Measurements from ENCODE around the gene FRRS1.

Gene FRRS1

DNA sequence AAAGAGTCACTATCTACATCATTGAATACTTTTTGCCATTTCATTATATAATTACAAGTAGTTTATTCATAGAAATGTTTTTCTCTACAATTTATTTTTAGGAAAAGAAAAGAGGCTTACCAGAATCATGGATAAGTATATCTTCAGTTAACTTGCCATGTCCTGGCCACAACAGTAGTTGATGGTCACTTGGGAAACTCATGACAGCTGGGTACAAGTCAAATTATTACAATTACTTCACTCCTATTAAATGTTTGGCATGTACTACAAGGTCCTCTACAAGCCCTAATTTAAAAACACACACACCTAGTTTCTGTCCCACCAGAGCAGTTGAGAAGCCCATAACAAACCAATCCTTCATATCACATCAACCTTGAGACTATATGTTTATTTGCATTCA is 91.1 kb downstream of the FRRS1 start:
- TF ChIP-seq, protein P1, sequence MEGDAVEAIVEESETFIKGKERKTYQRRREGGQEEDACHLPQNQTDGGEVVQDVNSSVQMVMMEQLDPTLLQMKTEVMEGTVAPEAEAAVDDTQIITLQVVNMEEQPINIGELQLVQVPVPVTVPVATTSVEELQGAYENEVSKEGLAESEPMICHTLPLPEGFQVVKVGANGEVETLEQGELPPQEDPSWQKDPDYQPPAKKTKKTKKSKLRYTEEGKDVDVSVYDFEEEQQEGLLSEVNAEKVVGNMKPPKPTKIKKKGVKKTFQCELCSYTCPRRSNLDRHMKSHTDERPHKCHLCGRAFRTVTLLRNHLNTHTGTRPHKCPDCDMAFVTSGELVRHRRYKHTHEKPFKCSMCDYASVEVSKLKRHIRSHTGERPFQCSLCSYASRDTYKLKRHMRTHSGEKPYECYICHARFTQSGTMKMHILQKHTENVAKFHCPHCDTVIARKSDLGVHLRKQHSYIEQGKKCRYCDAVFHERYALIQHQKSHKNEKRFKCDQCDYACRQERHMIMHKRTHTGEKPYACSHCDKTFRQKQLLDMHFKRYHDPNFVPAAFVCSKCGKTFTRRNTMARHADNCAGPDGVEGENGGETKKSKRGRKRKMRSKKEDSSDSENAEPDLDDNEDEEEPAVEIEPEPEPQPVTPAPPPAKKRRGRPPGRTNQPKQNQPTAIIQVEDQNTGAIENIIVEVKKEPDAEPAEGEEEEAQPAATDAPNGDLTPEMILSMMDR (IDR thresholded peaks at IDR 0.05; ENCODE audit: low read depth, low read length, missing control alignments): no peak
- Histone ChIP-seq H3K36me3 (replicated peaks) (no peaks in the 10 kb centered on the region), H3K4me3 (ENCODE audit: low read depth, low read length) (no peak overlapping the region), H3K27ac (no peak overlapping the region), H3K27me3 (replicated peaks) (no peaks in the 10 kb centered on the region)
- in situ Hi-C loops (cut with HindIII; ENCODE audit: low pct_ligation_motif_present, low sequenced_read_pairs): no loop called here
- no peak for DNase-seq

- DNase-seq: no peak
- no peak overlapping the region for H3K27ac ChIP-seq
- in situ Hi-C loops (cut with HindIII; ENCODE audit: low pct_ligation_motif_present, low sequenced_read_pairs): no loop called here
These were observed 92.0 kb downstream of the FRRS1 start for GRCh38 chr1:99674115-99675064.

DNA sequence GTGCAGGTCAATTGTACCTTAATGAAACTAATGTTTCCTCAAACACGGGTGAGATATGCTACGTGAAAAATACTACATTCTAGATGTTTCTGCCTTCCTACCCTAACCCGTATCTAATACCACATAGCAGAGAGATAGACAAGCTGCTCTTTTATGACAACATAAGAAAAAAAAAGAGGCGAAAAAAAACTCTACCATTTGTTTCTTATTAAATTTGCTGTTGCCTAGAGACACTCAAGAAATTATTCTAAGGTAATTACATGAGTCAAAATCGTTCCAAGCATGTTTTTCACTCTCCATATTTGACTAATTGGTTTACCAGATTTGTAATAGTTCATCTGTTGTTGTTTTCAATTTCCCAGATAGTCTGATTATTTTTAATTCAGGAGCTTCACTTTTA is 93.1 kb downstream of the FRRS1 start:
- TF ChIP-seq, protein P1 (IDR thresholded peaks at IDR 0.05; ENCODE audit: low read depth, low read length, missing control alignments): no peak
- Histone ChIP-seq H3K4me3 (ENCODE audit: low read depth, low read length) (no peak overlapping the region), H3K36me3 (replicated peaks) (no peaks in the 10 kb centered on the region), H3K27ac (no peak overlapping the region), H3K27me3 (replicated peaks) (no peaks in the 10 kb centered on the region)
- in situ Hi-C loops (cut with HindIII; ENCODE audit: low pct_ligation_motif_present, low sequenced_read_pairs): no loop called here
- no peak for DNase-seq

More at GRCh38 chr1:99674115-99675064, 92.0 kb downstream of the FRRS1 start:
- Histone ChIP-seq H3K36me3 (replicated peaks) (no peaks in the 10 kb centered on the region), H3K27me3 (replicated peaks) (no peaks in the 10 kb centered on the region), H3K4me3 (ENCODE audit: low read depth, low read length) (no peak overlapping the region)
- TF ChIP-seq, protein P1 (IDR thresholded peaks at IDR 0.05; ENCODE audit: low read depth, low read length, missing control alignments): no peak

- H3K27me3 ChIP-seq (replicated peaks): no peaks in the 10 kb centered on the region
- H3K4me3 ChIP-seq (ENCODE audit: low read depth, low read length): no peak overlapping the region
- in situ Hi-C loops (cut with HindIII; ENCODE audit: low pct_ligation_motif_present, low sequenced_read_pairs): no loop called here
- H3K36me3 ChIP-seq (replicated peaks): no peaks in the 10 kb centered on the region
- TF ChIP-seq, protein P1 (IDR thresholded peaks at IDR 0.05; ENCODE audit: low read depth, low read length, missing control alignments): no peak
- peak; percentile 36 for DNase-seq
- no peak overlapping the region for H3K27ac ChIP-seq
These were observed 93.8 kb downstream of the FRRS1 start for GRCh38 chr1:99672530-99673213.

- TF ChIP-seq, protein P1 (IDR thresholded peaks at IDR 0.05; ENCODE audit: low read depth, low read length, missing control alignments): no peak
- H3K27me3 ChIP-seq (replicated peaks): no peaks in the 10 kb centered on the region
- in situ Hi-C loops (cut with HindIII; ENCODE audit: low pct_ligation_motif_present, low sequenced_read_pairs): no loop called here
These were observed 94.4 kb downstream of the FRRS1 start for GRCh38 chr1:99672038-99672437.

More at GRCh38 chr1:99672038-99672437, 94.4 kb downstream of the FRRS1 start:
- H3K36me3 ChIP-seq (replicated peaks): no peaks in the 10 kb centered on the region
- no peak overlapping the region for H3K4me3 ChIP-seq (ENCODE audit: low read depth, low read length)
- DNase-seq: no peak
- no peak overlapping the region for H3K27ac ChIP-seq
